Activated CD4-positive, alpha-beta T cell treated with anti-CD3 and anti-CD28 coated beads for 4 hours (primary cell): ENCODE measurements around the gene TMEM263.

Experiments used
- DNase-seq, 2 donors: peaks; one replicate each; pipeline ENCODE4 v3.0.0-alpha.2; 2020

Gene TMEM263

GRCh38 chr12:106950591-106950990, 5.1 kb upstream of the TMEM263 start:
- no peak for DNase-seq

GRCh38 chr12:106953352-106954250, 2.1 kb upstream of the TMEM263 start:
- DNase-seq: no peak

DNA sequence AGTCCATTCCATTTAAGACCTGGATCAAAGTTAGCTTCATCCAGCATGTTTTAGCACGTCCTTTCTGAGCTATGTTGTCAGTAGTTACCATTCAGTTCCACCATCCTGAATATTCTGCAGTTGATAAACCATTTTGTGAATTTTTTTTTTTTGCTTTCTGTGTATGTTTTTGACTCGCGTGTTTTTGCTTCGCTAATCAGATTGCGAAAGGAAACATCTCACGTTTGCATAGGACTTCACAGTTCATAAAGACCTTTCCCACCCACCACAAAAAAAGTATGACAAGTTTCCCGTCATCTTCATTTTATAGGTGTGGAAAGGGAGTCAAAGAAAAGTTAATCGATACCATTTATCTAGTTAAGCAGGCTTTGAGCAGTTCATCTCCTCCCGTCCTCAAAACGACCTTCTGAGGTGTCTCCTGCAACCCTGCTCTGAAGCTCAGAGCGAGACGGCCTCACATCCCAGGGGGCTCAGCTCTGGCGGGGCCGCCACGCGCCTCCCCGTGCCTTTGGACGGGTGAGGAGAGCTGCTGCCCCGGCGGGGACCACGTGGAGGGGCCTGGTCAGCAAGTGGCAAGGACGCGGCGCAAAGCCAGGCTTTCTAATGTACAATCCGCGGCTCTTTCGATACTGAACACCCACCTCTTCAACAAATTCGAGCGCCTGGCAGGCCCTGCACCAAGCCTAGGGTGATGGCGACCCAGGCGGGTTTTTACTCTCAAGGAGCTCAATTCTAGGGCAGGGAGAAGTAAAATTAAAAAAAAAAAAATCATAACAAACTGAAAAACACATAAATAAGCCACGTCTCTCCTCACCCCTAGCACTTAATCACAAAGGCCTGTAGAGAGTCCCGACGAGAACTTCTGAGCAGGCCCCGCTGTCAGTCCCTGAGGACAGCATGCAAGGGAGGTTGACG, 988 bp upstream of the TMEM263 start:
- no peak for DNase-seq

GRCh38 chr12:106956048-106956578, 406 bp downstream of the TMEM263 start:
- peak; percentile 35 to 54 for DNase-seq

DNA sequence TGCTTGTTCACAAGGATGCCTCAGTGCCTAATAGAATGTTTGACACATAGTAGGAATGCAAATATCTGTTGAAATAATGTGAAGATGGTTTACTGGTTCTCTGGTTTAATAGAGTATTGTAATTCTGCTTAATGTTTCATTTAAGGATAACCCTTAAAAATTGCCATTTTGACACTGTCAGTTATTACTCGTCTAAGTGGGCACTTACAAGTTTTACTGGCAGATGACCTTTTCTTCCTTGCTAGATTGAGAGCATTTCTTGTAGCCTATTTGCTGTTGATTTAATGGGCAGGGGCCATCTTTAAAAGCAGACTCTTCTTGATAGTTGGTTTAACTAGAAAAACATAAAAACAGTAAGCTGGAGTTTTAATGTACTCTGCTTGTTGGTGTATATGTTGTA, 1.9 kb downstream of the TMEM263 start:
- DNase-seq: no peak

DNA sequence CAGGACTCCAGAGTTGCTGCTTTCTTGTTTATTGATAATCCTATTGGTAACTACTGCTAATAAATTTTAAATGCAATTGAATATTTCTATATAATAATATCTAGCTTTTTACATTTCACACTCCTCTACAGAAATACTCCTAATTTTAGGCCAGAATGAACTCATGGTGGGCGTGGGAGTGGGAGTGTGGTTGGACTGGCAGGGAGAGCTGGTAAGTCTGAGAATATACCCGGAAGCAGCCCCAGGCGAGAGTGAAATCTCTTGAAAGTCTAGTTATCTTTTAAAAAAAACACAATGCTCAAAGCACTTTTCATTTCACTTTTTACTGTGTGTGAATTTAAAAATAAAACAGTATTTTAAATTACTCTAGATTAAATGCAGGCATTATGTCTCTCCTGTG, 4.7 kb downstream of the TMEM263 start:
- no peak for DNase-seq

DNA sequence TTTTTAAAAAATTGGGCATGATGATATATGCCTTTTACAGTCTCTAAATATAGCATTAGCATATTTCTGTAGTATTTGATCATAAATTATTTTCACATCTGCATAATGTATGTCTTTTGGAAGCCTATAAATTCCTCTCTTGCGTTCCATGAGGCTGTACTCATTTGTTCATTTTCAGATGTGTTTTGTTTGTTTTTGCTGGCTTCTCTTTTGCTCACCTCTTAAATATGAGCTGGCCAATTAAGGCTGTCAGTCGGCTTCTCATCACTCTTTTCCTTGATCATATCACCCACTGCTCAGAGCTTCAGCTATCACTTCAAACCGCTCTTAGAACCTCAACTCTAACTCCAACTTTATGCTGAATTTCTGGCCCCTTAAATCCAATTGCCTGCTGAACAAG, 6.6 kb downstream of the TMEM263 start:
- no peak for DNase-seq

DNA sequence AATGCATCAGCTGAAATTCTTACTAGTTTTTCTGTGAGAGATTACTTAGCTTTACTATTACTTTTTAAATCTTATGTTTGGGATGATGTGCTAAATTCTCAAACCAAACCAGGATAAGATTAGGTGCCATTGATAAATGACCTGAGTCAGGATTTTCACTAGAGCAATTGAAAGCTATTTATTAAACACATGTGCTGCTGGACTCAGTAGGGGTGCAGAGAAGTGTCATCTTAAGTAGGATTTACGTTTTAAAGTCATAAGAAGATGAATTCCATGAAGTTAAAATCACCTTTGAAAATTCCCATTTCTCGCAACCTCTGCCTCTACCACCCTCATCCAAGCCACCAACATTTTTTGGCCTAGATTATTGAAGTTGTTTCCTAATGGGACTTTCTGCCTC, 8.8 kb downstream of the TMEM263 start:
- no peak for DNase-seq

GRCh38 chr12:106971065-106971464, 15.4 kb downstream of the TMEM263 start:
- DNase-seq: no peak

GRCh38 chr12:106973545-106973944, 17.8 kb downstream of the TMEM263 start:
- DNase-seq: no peak

DNA sequence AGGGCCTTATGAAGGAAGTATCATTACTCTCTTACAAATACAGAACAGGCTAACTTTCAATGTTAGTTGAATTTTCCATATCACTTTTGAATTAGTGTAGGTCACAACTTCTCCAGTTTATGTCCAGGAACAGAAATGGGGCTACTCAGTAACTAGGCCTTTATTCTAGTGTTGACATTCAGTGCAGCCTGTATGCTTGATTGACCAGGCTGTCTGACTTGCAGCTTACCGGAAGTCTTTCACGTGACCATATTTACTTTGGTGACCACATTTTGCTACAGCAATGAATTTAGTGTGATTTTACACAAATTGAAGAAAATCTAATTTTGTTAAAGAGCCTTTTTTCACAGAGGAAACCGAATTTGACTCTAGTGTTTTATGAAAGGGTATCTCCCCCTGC, 18.8 kb downstream of the TMEM263 start:
- DNase-seq: no peak

GRCh38 chr12:106975098-106975497, 19.4 kb downstream of the TMEM263 start:
- no peak for DNase-seq

DNA sequence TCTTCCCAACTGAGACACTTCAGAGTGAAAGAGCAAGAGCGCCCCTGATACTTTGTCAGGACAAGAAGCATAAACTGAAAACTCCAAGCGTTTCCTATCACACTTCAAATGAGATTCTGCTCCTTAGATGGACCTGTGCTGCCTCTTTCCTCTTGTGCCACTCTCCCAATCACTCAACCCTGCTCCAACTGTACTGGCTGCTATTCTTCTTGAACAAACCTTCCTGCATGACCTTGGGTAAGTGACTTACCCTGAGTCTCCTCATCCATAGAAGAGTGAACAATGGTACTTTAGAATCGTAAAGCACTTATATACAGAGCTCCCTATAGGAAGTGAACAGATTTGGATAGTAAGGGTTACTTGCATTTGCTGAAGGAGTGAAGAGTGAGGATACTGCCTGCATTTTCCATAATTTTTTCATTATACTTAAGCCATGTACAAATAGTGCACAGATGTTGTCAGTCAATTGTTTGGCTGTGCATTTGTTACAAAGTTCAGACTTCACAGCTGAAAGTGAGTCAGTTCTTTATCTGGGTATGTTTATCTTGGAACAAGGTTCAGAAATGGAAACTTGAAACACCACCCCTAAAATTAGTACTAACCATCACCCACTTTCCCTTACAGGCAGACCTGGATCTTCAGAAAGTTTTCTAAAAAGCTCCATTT, 20.4 kb downstream of the TMEM263 start:
- no peak for DNase-seq

DNA sequence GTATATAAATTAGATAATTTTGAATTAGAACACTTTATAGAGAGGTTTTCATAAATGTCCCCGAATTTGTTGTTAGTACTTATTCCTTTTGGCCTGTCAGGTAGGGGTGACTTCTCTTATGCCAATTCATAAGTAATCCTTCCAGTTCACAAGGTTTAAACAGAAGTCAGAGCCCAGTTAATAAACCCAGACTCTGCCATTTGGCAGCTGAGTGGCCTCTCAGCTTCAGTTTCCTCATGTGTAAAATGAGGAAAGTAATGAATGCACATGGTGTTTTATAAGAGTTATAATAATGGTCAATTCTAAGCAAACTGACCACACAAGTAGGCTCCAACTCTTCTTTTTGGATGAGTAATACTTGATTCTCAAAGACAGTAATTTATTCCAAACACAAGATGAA, 21.0 kb downstream of the TMEM263 start:
- no peak for DNase-seq

GRCh38 chr12:106978035-106978800, 22.5 kb downstream of the TMEM263 start:
- DNase-seq: no peak

DNA sequence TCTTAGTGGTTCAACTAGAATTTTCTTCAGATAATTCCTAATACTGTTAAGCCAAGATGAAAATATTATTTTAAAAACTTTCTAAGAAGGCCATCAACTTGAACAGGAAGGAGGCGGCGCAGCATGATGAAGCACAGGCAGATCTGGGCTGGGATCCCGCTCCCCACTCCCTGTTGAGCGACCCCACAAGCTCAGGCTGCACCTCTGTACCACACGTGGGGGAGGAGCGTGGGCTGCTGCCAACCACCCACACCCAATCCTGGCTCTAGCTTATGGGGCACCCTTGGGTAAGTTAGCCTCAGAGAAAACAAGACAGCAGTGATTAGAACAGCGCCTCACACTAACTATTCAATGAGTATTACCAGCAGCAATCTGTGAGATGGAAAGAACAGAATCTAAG, 25.2 kb downstream of the TMEM263 start:
- DNase-seq: no peak

- DNase-seq: no peak
Observed at GRCh38 chr12:106981788-106982187, 26.1 kb downstream of the TMEM263 start.

- no peak for DNase-seq
Observed at GRCh38 chr12:106982229-106982628, 26.5 kb downstream of the TMEM263 start.

GRCh38 chr12:106984588-106985137, 29.0 kb downstream of the TMEM263 start:
- no peak for DNase-seq

DNA sequence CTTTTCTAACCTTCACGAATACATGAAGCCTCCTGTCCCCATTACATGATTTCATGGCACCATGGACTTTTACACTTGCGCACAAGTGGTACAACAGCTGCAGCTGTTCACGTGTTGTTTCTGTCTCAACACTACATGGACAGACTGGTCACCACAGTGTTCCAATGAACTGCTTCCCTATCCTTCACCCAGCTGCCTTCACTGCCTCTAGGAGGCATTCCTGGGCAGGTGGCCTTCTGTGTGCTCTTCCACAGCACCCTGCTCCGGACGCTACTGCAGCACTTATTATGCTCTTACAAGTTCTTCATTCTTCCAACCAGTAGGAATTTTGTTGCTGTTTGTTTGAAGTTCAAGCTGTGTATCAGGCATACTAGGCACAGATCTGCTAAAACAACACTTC, 29.8 kb downstream of the TMEM263 start:
- no peak for DNase-seq

DNA sequence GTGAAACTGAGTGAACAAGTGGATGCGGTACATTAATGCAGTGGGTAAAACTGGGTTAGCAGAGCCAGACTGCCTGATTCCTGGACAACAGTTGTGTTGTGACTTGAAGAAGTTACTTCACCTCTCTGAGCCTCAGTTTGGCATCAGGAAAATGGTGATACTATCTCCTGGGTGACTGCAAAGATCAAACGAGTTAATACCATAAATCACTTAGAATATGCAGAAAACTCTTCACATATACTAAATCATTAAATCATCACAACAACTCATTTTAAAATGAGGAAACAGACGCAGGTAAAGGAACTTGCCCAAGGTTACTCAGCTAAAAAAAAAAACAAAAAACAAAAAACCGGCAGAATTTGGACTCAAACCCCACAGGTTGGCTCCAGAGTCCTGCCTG, 30.4 kb downstream of the TMEM263 start:
- DNase-seq: no peak
